HepG2 (cell line): Measurements from ENCODE around the gene ACSF3. TPM values are rescaled to one million over a fixed set of nuclear protein-coding genes. Genes with fewer than 3 reads are reported as not detected.

Source experiments
- ARNTL ChIP-seq: sonication (generic); formaldehyde crosslinking; IDR thresholded peaks from 2 replicates; pipeline ENCODE4 v1.4.0; 2020; ENCODE audit warnings: mild to moderate bottlenecking, missing genetic modification reagents
- EHMT2 ChIP-seq: fragments of 200-600 bp; sonication (generic); IDR thresholded peaks from 2 replicates; pipeline ENCODE4 v1.7.0; 2017; ENCODE audit warnings: antibody characterized with exemption, low read depth, low read length, borderline replicate concordance
- KAT7 ChIP-seq: IDR thresholded peaks from 2 replicates; pipeline ENCODE4 v1.6.1; 2018; ENCODE audit warnings: borderline replicate concordance, missing compliant biosample characterization
- KDM5A ChIP-seq: fragments of 200-600 bp; sonication (generic); IDR thresholded peaks from 2 replicates; pipeline ENCODE4 v1.7.0; 2018; ENCODE audit warnings: antibody characterized with exemption, mild to moderate bottlenecking, low read length, borderline replicate concordance
- NKX3-1 ChIP-seq: sonication (generic); formaldehyde crosslinking; IDR thresholded peaks from 2 replicates; pipeline ENCODE4 v1.5.0; 2020; ENCODE audit warnings: missing genetic modification reagents
- POLR2G ChIP-seq: fragments of 200-400 bp; formaldehyde crosslinking; IDR thresholded peaks from 2 replicates; pipeline ENCODE4 v1.6.1; 2018; ENCODE audit warnings: mild to moderate bottlenecking, low read depth, low read length, moderate library complexity
- RXRA ChIP-seq: sonication (generic); formaldehyde crosslinking; IDR thresholded peaks from 2 replicates; pipeline ENCODE4 v1.5.1; 2020; ENCODE audit warnings: missing genetic modification reagents
- SNRNP70 ChIP-seq: fragments of 200-400 bp; formaldehyde crosslinking; IDR thresholded peaks from 2 replicates; pipeline ENCODE4 v1.6.1; 2017; ENCODE audit warnings: mild to moderate bottlenecking, low read depth, low read length, moderate library complexity
- TAF1 ChIP-seq: sonication (generic); formaldehyde crosslinking; IDR thresholded peaks from 2 replicates; pipeline ENCODE4 v1.4.0; 2020; ENCODE audit warnings: missing genetic modification reagents
- ZBTB7A ChIP-seq: sonication (generic); formaldehyde crosslinking; IDR thresholded peaks from 2 replicates; pipeline ENCODE4 v1.8.0; 2022; ENCODE audit warnings: mild to moderate bottlenecking, missing genetic modification reagents
- ZKSCAN5 ChIP-seq: sonication (generic); formaldehyde crosslinking; IDR thresholded peaks from 2 replicates; pipeline ENCODE4 v1.5.1; 2020; ENCODE audit warnings: mild to moderate bottlenecking, missing genetic modification reagents
- ZNF225 ChIP-seq: sonication (generic); formaldehyde crosslinking; IDR thresholded peaks from 2 replicates; pipeline ENCODE4 v1.4.0; 2020; ENCODE audit warnings: mild to moderate bottlenecking, missing genetic modification reagents
- ZNF292 ChIP-seq: sonication (generic); formaldehyde crosslinking; IDR thresholded peaks from 2 replicates; pipeline ENCODE4 v1.8.1; 2022; ENCODE audit warnings: mild to moderate bottlenecking, low read depth, missing genetic modification reagents, borderline replicate concordance
- ZNF724P ChIP-seq: sonication (generic); formaldehyde crosslinking; IDR thresholded peaks from 2 replicates; pipeline ENCODE4 v1.8.0; 2022; ENCODE audit warnings: missing genetic modification reagents, borderline replicate concordance
- ZNF75D ChIP-seq: sonication (generic); formaldehyde crosslinking; IDR thresholded peaks from 2 replicates; pipeline ENCODE4 v1.8.1; 2023; ENCODE audit warnings: missing genetic modification reagents, mild to moderate bottlenecking, borderline replicate concordance
- ZNF891 ChIP-seq: sonication (generic); formaldehyde crosslinking; IDR thresholded peaks from 2 replicates; pipeline ENCODE4 v1.5.0; 2020; ENCODE audit warnings: mild to moderate bottlenecking, missing genetic modification reagents
- polyA plus RNA-seq, 8 experiments: library from polyadenylated mRNA; depleted of rRNA in 3 of 8; stranded (reverse) in 7 of 8; unstranded in 1 of 8; fragments of >200 nt; fragmentation: Illumina TruSeq in 4 of 8; extraction: Trizol in 4 of 8; gene quantifications; 2 replicates each; pipeline versions ENCODE4 v1.2.1 to v1.2.3, GENCODE V29; 2011 to 2016; ENCODE audit warnings: low read depth in 4 of 8, missing spikeins in 1 of 8, mixed read lengths in 1 of 8; ENCODE audit not compliant: insufficient read depth in 1 of 8
- total RNA-seq, 5 experiments: library from RNA; depleted of rRNA; stranded (reverse); fragments of >200 nt; fragmentation: Illumina TruSeq; extraction: Trizol; gene quantifications; 2 replicates each; pipeline ENCODE4 v1.2.3, GENCODE V29; 2016; ENCODE audit warnings: low read depth in 1 of 5
- TF ChIP-seq, protein P1 (sequence below): sonication (generic); formaldehyde crosslinking; IDR thresholded peaks from 2 replicates; pipeline ENCODE4 v1.4.0; 2020; ENCODE audit warnings: missing genetic modification reagents, mild to moderate bottlenecking, borderline replicate concordance
- TF ChIP-seq, protein P2 (sequence below): sonication (generic); formaldehyde crosslinking; IDR thresholded peaks from 2 replicates; pipeline ENCODE4 v1.5.0; 2020; ENCODE audit warnings: missing genetic modification reagents
- TF ChIP-seq, protein P3 (sequence below): IDR thresholded peaks from 2 replicates; pipeline ENCODE4 v1.6.1; 2016; ENCODE audit warnings: mild to moderate bottlenecking
- TF ChIP-seq, protein P4 (sequence below): sonication (generic); formaldehyde crosslinking; IDR thresholded peaks from 2 replicates; pipeline ENCODE4 v1.5.1; 2020; ENCODE audit warnings: missing genetic modification reagents, mild to moderate bottlenecking, borderline replicate concordance
- TF ChIP-seq, protein P5 (sequence below): sonication (generic); formaldehyde crosslinking; IDR thresholded peaks from 2 replicates; pipeline ENCODE4 v1.5.0; 2020; ENCODE audit warnings: missing genetic modification reagents, mild to moderate bottlenecking, borderline replicate concordance

The ACSF3 gene
- total and polyA plus RNA-seq, 2 of the 13 experiments (the other 11 are each of a cell fraction or from before 2014, with no cell fraction given) = 14.9 to 30.6 TPM

DNA sequence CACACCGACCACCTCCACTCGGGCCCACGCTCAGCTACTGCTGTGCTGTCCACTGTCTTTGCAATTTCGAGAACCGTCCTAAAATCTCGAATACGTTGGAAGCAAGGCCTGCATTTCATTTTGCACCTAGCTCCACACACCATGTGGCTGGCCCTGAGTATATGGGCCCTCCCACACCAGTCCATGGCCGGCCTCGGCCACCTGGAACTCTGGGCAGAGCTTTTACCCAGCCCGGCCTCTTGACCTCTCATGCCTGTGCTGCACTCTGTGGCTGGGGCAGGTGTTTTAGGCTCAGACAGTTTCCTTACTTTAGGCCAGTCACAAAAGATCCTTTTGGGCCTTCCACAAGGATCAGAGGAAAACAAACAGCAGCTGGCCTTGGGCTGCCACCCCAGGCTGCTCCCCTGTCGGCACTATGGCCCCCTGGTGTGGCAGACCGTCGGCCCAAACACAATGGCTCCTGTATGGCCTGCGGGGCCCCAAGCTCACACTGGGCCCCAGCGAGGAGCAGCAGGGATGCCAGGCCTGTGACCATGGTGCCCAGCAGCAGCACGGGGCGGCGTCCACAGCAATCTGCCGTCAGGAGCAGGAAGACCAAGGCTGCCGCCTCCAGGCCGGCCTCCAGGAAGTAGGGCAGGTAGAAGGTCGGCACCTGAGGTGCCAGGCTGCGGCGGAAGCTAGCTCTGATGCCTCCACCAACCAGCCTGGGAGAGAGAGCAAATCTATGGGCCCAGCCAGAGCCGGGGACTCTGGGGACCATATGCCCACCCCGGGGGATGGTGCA is 104.2 kb downstream of the ACSF3 start (continued):
- no peak; the same call in 1 of the 2 replicates for TF ChIP-seq ZNF225 (CRISPR knock-in tag)
- TF ChIP-seq TAF1 = peak; percentile 65
- no peak for TF ChIP-seq KDM5A
- TF ChIP-seq ZKSCAN5 (CRISPR knock-in tag) = no peak
- TF ChIP-seq, protein P1, sequence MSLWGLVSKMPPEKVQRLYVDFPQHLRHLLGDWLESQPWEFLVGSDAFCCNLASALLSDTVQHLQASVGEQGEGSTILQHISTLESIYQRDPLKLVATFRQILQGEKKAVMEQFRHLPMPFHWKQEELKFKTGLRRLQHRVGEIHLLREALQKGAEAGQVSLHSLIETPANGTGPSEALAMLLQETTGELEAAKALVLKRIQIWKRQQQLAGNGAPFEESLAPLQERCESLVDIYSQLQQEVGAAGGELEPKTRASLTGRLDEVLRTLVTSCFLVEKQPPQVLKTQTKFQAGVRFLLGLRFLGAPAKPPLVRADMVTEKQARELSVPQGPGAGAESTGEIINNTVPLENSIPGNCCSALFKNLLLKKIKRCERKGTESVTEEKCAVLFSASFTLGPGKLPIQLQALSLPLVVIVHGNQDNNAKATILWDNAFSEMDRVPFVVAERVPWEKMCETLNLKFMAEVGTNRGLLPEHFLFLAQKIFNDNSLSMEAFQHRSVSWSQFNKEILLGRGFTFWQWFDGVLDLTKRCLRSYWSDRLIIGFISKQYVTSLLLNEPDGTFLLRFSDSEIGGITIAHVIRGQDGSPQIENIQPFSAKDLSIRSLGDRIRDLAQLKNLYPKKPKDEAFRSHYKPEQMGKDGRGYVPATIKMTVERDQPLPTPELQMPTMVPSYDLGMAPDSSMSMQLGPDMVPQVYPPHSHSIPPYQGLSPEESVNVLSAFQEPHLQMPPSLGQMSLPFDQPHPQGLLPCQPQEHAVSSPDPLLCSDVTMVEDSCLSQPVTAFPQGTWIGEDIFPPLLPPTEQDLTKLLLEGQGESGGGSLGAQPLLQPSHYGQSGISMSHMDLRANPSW (CRISPR knock-in tag) = no peak; the same call in 1 of the 2 replicates
- TF ChIP-seq ZNF724P (CRISPR knock-in tag) = no peak; the same call in 1 of the 2 replicates
- peak; percentile 87 for TF ChIP-seq ZNF292
- TF ChIP-seq NKX3-1 (CRISPR knock-in tag) = 0 out of 2 replicates have a peak, but pooled peaks have one; percentile 69
- TF ChIP-seq ZNF75D (CRISPR knock-in tag) = no peak
- no peak; the same call in 1 of the 2 replicates for TF ChIP-seq POLR2G
- TF ChIP-seq, protein P2, sequence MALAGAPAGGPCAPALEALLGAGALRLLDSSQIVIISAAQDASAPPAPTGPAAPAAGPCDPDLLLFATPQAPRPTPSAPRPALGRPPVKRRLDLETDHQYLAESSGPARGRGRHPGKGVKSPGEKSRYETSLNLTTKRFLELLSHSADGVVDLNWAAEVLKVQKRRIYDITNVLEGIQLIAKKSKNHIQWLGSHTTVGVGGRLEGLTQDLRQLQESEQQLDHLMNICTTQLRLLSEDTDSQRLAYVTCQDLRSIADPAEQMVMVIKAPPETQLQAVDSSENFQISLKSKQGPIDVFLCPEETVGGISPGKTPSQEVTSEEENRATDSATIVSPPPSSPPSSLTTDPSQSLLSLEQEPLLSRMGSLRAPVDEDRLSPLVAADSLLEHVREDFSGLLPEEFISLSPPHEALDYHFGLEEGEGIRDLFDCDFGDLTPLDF (CRISPR knock-in tag) = no peak
- TF ChIP-seq, protein P3, sequence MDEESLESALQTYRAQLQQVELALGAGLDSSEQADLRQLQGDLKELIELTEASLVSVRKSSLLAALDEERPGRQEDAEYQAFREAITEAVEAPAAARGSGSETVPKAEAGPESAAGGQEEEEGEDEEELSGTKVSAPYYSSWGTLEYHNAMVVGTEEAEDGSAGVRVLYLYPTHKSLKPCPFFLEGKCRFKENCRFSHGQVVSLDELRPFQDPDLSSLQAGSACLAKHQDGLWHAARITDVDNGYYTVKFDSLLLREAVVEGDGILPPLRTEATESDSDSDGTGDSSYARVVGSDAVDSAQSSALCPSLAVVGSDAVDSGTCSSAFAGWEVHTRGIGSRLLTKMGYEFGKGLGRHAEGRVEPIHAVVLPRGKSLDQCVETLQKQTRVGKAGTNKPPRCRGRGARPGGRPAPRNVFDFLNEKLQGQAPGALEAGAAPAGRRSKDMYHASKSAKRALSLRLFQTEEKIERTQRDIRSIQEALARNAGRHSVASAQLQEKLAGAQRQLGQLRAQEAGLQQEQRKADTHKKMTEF (CRISPR knock-in tag) = peak; percentile 91
- peak; percentile 98 for TF ChIP-seq RXRA
- TF ChIP-seq ARNTL (CRISPR knock-in tag) = no peak; the same call in none of the 2 replicates
- TF ChIP-seq EHMT2 = no peak
- TF ChIP-seq KAT7 (CRISPR knock-in tag) = no peak; the same call in 1 of the 2 replicates
- peak; percentile 47; the same call in 1 of the 2 replicates for TF ChIP-seq ZBTB7A (CRISPR knock-in tag)
- TF ChIP-seq, protein P4, sequence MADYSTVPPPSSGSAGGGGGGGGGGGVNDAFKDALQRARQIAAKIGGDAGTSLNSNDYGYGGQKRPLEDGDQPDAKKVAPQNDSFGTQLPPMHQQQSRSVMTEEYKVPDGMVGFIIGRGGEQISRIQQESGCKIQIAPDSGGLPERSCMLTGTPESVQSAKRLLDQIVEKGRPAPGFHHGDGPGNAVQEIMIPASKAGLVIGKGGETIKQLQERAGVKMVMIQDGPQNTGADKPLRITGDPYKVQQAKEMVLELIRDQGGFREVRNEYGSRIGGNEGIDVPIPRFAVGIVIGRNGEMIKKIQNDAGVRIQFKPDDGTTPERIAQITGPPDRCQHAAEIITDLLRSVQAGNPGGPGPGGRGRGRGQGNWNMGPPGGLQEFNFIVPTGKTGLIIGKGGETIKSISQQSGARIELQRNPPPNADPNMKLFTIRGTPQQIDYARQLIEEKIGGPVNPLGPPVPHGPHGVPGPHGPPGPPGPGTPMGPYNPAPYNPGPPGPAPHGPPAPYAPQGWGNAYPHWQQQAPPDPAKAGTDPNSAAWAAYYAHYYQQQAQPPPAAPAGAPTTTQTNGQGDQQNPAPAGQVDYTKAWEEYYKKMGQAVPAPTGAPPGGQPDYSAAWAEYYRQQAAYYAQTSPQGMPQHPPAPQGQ (CRISPR knock-in tag) = no peak
- TF ChIP-seq, protein P5, sequence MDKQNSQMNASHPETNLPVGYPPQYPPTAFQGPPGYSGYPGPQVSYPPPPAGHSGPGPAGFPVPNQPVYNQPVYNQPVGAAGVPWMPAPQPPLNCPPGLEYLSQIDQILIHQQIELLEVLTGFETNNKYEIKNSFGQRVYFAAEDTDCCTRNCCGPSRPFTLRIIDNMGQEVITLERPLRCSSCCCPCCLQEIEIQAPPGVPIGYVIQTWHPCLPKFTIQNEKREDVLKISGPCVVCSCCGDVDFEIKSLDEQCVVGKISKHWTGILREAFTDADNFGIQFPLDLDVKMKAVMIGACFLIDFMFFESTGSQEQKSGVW = no peak
- no peak for TF ChIP-seq SNRNP70
- TF ChIP-seq ZNF891 = 0 out of 2 replicates have a peak, but pooled peaks have one; percentile 15
